GM18502 (cell line): Measurements from ENCODE around the gene COG5.
A peak's percentile ranks its signal among the peaks of the same experiment; 100 is the strongest.

Experiments
- ATAC-seq: cut with Tn5 transposase; IDR thresholded peaks from one replicate; pipeline ENCODE4 v1.9.1; 2021; ENCODE audit warnings: mild to moderate bottlenecking; ENCODE audit not compliant: unreplicated experiment, poor library complexity

The COG5 gene

DNA sequence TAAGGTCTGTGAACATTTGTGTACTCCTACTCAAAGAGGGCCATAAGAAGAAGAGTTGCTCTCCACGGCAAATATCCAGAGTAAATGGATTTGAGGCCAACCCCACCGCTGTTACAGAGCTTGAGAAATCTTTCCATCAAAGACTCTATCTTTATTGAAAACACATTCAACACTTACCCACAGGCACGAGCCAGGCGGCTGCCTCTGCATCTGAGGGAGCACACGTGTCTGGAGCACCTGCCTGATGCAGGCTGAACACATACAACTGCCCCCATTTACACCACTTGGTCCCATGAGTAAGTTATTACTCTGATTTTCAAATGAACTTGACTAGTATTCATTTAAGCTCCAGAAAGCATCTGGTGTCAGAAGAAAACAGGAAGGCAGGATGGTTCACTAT is 356.3 kb downstream of the COG5 start:
- no peak for ATAC-seq

- no peak for ATAC-seq
Observed at GRCh38 chr7:107206706-107207105, 357.0 kb downstream of the COG5 start.

DNA sequence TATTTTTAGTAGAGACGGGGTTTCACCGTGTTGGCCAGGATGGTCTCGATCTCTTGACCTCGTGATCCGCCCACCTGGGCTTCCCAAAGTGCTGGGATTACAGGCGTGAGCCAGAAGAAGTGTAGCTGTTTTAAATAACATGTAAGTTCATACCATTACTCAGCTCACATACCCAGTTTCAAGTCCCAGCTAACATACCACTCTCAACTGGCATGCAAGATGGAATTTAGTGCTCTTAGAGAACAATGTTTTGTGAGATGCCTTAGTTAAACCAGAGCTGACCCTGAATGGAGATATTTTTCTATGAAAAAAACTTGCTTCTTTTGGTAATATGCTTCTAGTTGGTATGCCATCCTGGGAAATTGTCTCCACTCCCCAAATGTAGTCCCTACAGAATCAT is 357.6 kb downstream of the COG5 start:
- no peak for ATAC-seq

DNA sequence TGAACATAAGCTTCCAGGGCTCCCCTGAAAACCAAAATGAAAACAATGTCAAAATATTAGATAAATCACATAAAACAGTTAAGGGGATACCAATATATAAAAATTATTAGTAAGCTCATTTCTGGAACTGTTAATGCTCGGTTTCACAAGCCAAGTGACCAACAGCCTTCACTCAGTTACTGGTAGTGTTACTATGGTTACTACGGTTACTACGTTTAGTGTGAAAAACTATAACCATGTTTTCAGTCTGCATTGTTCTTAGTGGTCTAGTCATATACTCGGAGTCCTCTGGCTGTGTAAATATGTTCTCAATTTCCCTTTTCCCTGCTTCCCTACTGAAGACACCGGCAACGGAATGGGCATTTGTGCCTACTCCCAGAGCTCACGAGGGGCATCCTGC is 360.1 kb downstream of the COG5 start:
- no peak for ATAC-seq

DNA sequence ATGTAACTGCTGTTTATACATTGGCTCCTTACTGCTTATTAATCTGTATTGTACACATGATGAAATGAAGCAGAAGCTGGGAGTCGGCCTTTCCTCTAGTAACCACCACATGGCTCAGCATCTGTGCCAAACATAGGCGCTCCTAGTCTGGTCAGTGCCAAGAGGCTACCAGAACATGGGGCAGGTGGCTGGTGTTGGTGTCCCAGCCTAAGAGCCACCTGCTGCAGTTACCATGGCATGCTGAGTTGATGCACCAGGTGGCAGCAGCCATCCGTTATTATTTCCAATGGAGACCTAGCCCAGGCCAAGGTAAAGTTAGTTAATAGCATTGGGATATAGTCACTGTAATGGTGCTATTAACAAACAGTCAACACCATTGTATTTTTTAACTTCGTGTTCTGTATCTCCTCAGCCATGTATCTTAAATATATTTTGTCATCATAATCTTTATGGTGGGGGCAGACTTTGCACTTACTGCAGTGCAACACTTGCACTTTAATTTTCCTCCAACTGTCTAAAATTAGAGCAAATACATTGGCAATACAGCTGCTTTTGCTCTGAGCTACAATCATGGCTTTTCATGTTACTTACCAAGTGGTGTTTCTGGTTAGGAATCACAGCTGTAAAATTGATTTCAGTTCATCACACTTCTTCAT is 361.8 kb downstream of the COG5 start:
- ATAC-seq: no peak

- ATAC-seq: no peak
Observed at GRCh38 chr7:107196834-107197610, 366.7 kb downstream of the COG5 start.

DNA sequence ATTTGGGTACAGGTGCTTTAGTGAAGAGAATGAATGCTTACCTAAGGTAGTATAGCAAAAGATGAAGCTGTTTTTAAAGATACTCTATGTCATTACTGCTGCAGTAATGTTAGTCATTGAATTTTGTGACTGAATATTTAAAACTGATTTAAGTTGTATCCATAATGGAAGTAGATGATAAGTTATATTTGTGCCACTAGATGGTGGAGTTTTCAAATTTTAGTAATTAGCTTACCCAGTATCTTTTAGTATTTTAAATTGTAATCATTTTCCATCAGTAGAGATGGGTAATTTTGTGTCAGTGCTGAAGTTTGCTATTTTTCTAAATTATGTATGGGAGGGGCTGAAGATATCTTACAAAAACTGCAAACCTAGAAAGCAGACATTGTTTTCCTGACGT is 369.7 kb downstream of the COG5 start:
- no peak for ATAC-seq

DNA sequence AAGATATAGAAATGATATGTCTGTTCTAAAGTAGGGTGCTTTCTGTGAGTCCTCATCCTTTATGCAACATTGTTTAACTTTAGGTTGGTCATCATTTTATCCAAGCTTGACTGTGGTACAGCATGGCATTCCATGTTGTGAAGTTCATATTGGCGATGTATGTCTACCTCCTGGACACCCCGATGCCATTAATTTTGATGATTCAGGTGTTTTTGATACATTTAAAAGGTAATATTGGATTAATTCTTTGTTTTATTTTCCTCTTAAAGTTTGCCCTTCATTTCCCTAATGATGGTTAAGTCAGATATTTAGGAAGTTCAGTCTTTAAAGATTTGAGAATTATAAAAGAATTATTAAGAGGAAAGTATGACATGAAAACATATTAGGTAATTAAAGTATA is 373.6 kb downstream of the COG5 start:
- ATAC-seq: no peak

DNA sequence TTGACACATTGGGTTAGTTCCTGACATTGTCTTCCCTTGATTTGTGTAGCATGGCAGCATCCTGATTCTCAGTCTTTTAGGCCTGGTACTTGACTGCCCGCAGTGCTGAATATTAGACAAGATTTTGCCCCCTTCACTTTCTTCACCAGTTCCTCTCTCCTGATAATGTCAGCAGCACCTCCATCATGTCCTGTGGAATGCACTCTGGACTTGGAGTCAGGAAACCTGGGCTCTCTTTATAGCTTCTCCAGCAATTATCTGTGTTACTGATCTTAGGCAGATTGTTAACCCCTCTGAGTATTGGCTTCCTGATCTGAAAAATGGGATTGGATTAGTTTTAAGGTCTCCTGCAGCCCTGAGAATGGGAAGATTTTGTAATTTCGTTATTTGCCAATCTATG is 375.9 kb downstream of the COG5 start:
- ATAC-seq: no peak

GRCh38 chr7:107186240-107186639 is 377.5 kb downstream of the COG5 start:
- ATAC-seq: no peak

DNA sequence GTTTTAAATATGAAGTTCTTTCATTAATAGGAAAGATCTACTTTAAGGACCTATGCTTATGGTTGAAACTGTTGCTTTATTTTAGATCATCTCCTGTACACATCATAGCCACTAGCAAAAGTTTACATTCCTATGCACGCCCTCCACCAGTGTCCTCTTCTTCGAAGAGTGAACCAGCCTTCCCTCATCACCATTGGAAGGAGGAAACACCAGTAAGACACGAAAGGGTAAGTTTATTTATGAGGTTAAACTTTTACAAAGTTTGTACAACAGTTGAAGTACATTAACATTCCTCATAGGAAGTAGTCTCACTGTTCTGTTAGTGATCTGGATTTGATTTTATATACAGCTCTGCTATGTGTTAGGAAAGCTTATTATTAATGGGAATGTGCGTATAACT is 378.0 kb downstream of the COG5 start:
- ATAC-seq: no peak

- ATAC-seq: no peak
Observed at GRCh38 chr7:107181172-107181571, 382.5 kb downstream of the COG5 start.

- ATAC-seq: no peak
Observed at GRCh38 chr7:107180378-107180777, 383.3 kb downstream of the COG5 start.

- ATAC-seq: no peak
Observed at GRCh38 chr7:107179326-107180164, 384.2 kb downstream of the COG5 start.

- ATAC-seq: peak; percentile 57
Observed at GRCh38 chr7:107173691-107174406, 389.9 kb downstream of the COG5 start.

- ATAC-seq: no peak
Observed at GRCh38 chr7:107173191-107173590, 390.5 kb downstream of the COG5 start.

DNA sequence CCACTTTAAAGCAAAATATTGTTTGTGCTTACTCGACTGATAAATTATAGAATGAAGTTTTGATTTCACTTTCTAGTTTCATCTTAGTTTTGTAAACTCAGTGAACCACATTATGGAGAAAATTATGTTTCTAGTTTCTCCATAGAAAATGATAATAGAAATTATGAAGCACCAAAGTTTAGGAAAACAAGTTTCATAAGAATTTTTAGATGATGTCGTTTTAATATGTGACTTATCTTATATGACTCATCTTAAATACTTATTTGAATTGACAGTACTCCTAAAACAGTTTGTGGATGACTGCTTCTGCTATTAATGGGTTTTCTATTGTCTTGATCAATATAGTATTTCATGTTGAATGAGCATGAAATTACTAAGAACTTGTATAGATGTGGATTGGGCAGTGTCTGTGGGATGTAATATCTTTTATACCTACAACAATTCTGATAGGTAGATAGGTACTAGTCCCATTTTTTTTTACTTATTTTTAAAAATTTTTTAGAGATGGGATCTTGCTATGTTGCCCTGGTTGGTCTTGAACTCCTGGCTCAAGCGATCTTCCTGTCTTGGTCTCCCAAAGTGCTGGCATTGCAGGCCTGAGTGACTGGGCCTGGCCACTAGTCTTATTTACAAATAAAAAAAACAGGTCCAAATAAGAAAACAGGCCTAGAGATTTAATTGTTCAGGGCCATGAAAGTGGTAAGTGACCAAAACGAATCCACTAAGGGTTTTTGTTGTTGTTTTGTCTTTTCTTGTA is 391.3 kb downstream of the COG5 start:
- ATAC-seq: no peak

- no peak for ATAC-seq
Observed at GRCh38 chr7:107171496-107171895, 392.2 kb downstream of the COG5 start.

GRCh38 chr7:107170051-107170915 is 393.4 kb downstream of the COG5 start:
- ATAC-seq: no peak
